BJ (cell line): ENCODE measurements around the gene LSM14B. TPM values are rescaled to one million over a fixed set of nuclear protein-coding genes. Genes with fewer than 3 reads are reported as not detected.

Experiments used
- CTCF ChIA-PET: fragments of 350-600 bp; formaldehyde crosslinking; extraction: SDS; loops from one replicate; lab custom pipeline; 2021; ENCODE audit warnings: antibody characterized with exemption, inconsistent platforms; lab: Yijun Ruan, JAX
- POLR2A ChIA-PET: fragments of 300-600 bp; sonication (Branson Sonifier 250); formaldehyde crosslinking; extraction: SDS; loops from one replicate; lab custom pipeline; 2021; ENCODE audit warnings: antibody characterized with exemption; lab: Charles Lee
- DNase-seq: peaks from one replicate; pipeline ENCODE4 v3.0.0-alpha.2; 2011; ENCODE audit warnings: low read depth
- H3K27me3 ChIP-seq: 2 replicates; pipeline ENCODE4 v1.6.0; 2011; ENCODE audit warnings: low read length; ENCODE audit not compliant: control insufficient read depth, insufficient read depth
- H3K36me3 ChIP-seq: 2 replicates; pipeline ENCODE4 v1.5.1; 2011; ENCODE audit warnings: low read length; ENCODE audit not compliant: control insufficient read depth, insufficient read depth
- H3K4me3 ChIP-seq: 2 replicates; pipeline ENCODE4 v1.5.1; 2011; ENCODE audit warnings: low read depth, mild to moderate bottlenecking, control low read depth, low read length
- CTCF ChIP-seq: IDR thresholded peaks from 2 replicates; pipeline ENCODE4 v1.5.1; 2011; ENCODE audit warnings: low read depth, mild to moderate bottlenecking, control low read depth, inconsistent platforms, low read length, moderate library complexity; ENCODE audit not compliant: insufficient read depth
- polyA plus RNA-seq: library from polyadenylated mRNA; depleted of rRNA; stranded (reverse); fragments of >200 nt; gene quantifications from 2 replicates; pipeline ENCODE4 v1.2.3, GENCODE V29; 2011

Gene LSM14B
- polyA plus RNA-seq, 1 experiment: 48.2 TPM

DNA sequence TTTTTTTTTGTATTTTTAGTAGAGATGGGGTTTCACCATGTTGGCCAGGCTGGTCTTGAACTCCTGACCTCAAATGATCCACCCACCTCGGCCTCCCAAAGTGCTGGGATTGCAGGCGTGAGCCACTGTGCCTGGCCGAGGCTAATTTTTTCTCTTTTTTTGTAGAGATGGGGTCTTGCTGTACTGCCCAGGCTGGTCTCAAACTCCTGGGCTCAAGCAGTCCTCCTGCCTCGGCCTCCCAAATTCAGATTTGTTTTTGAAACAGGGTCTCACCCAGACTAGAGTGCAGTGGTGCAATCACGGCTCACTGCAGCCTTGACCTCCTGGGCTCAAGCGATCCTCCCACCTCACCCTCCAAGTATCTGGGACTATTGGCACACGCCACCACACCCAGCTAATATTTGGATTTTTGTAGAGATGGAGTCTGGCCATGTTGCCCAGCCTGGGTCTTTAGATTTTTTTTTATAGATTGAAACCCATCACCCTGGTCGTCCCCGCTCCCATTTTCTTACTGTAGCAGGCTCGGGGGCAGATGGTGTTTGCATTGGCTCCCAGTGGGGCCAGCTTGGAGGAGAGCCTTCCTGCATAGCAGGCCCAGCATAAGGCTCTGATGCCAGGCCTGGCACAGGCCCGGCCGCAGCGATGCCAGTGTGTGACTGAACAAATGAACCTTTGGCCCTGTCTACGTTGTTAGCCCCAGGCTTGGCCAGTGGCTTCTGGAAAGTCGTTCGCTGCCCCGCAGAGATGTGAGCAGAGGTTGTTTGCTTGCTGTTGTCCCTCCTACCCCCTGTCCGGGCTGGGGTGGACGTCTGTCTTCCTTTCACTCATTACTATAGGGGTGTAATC is 56.3 kb downstream of the LSM14B start:
- no peak for DNase-seq
- peaks cover 10% of the 10 kb centered on the region for H3K36me3 ChIP-seq
- no peaks in the 10 kb centered on the region for H3K27me3 ChIP-seq
- H3K4me3 ChIP-seq: no peak overlapping the region
- POLR2A ChIA-PET: no interaction called here
- TF ChIP-seq CTCF: no peak
- CTCF ChIA-PET: no interaction called here

- DNase-seq: no peak
- TF ChIP-seq CTCF: no peak
- ChIA-PET CTCF (no interaction called here), POLR2A (no interaction called here)
- peaks cover 8% of the 10 kb centered on the region for H3K36me3 ChIP-seq
- H3K27me3 ChIP-seq: no peaks in the 10 kb centered on the region
- no peak overlapping the region for H3K4me3 ChIP-seq
Measured at GRCh38 chr20:62179162-62179504, 56.9 kb downstream of the LSM14B start.

DNA sequence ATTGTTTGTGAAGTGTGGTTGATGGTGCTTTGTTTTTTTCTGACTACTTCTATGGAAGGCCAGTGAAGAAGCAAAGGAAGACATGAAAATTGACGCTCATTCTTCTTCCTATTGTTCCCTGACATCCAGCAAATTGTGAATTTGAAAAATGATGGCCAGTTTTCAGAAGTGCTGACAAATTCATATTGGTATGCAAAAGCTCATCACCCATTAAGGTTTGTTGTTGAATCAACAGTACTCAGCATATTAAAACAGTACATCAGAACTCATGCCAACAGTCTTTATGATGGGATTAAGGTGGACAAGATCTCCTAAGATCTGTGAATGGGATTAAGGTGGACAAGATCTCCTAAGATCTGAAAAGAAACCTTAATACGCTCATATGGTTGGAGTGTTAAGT is 59.5 kb downstream of the LSM14B start:
- POLR2A ChIA-PET: no interaction called here
- Histone ChIP-seq H3K27me3 (no peaks in the 10 kb centered on the region), H3K36me3 (peaks cover 5% of the 10 kb centered on the region), H3K4me3 (peak overlapping the region; percentile 98)
- no peak for TF ChIP-seq CTCF
- no peak for DNase-seq
- CTCF ChIA-PET: no interaction called here

- ChIA-PET CTCF (no interaction called here), POLR2A (no interaction called here)
- H3K4me3 ChIP-seq: peak within 1 kb of the TSS; percentile 98
Measured at GRCh38 chr20:62182469-62183425, 60.5 kb downstream of the LSM14B start, which contains the start of gene MTG2. Gene MTG2 (plus strand): TSS chr20:62183028. CDS start chr20:62193421, 10,393 bp downstream.

More at GRCh38 chr20:62182469-62183425, 60.5 kb downstream of the LSM14B start, which contains the start of gene MTG2:
- peak; percentile 71 for DNase-seq
- H3K36me3 ChIP-seq: peaks cover 5% of the 10 kb centered on the region
- no peaks in the 10 kb centered on the region for H3K27me3 ChIP-seq
- TF ChIP-seq CTCF: no peak
